Thoracic aorta (tissue), 2 donors: ENCODE measurements around the gene THY1. TPM values are rescaled to one million over a fixed set of nuclear protein-coding genes. Genes with fewer than 3 reads are reported as not detected.

ENCODE experiments used
- ATAC-seq: fragments of 150-250 bp; one replicate; pipeline ENCODE4 v1.8.0; 2017; ENCODE audit warnings: low read depth; ENCODE audit not compliant: insufficient number of reproducible peaks, low FRiP score
- DNase-seq: peaks from one replicate; pipeline ENCODE4 v3.0.0-alpha.2; 2020; ENCODE audit warnings: low spot score
- H3K27ac ChIP-seq, 2 donors: fragments of 200-600 bp; sonication (generic); 1 replicate in 1 of 2; 2 replicates in 1 of 2; pipeline ENCODE4 v1.5.1; 2016; ENCODE audit warnings: mild to moderate bottlenecking in 2 of 2, moderate library complexity in 2 of 2
- H3K27me3 ChIP-seq: fragments of 200-600 bp; sonication (generic); replicated peaks from 2 replicates; pipeline ENCODE4 v1.6.0; 2016; ENCODE audit warnings: mild to moderate bottlenecking; ENCODE audit not compliant: insufficient read depth
- H3K36me3 ChIP-seq: fragments of 200-600 bp; sonication (generic); one replicate; pipeline ENCODE4 v1.5.1; 2016
- H3K4me1 ChIP-seq, 2 donors: fragments of 200-600 bp; sonication (generic); 1 replicate in 1 of 2; 2 replicates in 1 of 2; pipeline versions ENCODE4 v1.5.1 to v1.6.0; 2016; ENCODE audit warnings: low read depth in 2 of 2, mild to moderate bottlenecking in 1 of 2; ENCODE audit not compliant: control insufficient read depth in 1 of 2
- H3K4me3 ChIP-seq: fragments of 200-600 bp; sonication (generic); 2 replicates; pipeline ENCODE4 v1.5.1; 2016; ENCODE audit warnings: mild to moderate bottlenecking
- H3K9me3 ChIP-seq: fragments of 200-600 bp; sonication (generic); 2 replicates; pipeline ENCODE4 v1.5.1; 2016
- CTCF ChIP-seq: fragments of 200-600 bp; sonication (generic); IDR thresholded peaks from one replicate; pipeline ENCODE4 v1.5.1; 2019; ENCODE audit warnings: antibody characterized with exemption
- total RNA-seq, 2 donors: library from RNA; depleted of rRNA; stranded (reverse); fragments of >200 nt; gene quantifications; one replicate each; pipeline versions ENCODE4 v1.1.0 to v1.2.3, GENCODE V29; 2016

Gene THY1
- total RNA-seq, 2 donors from 2014 or later, result 12.0 to 15.4 TPM

GRCh38 chr11:119468511-119468910, 45.5 kb upstream of the THY1 start:
- no peak for DNase-seq
- no peaks in the 10 kb centered on the region for H3K4me1 ChIP-seq
- no peaks in the 10 kb centered on the region for H3K36me3 ChIP-seq
- H3K27ac ChIP-seq, result no peak overlapping the region
- no peak for TF ChIP-seq CTCF
- no peaks in the 10 kb centered on the region for H3K27me3 ChIP-seq
- H3K9me3 ChIP-seq, result peaks cover 25% of the 10 kb centered on the region
- no peak for ATAC-seq
- H3K4me3 ChIP-seq, result no peak overlapping the region

GRCh38 chr11:119461229-119461963, 38.4 kb upstream of the THY1 start:
- Histone ChIP-seq H3K9me3 (peaks cover 8% of the 10 kb centered on the region), H3K4me3 (no peak overlapping the region), H3K27ac (no peak overlapping the region), H3K4me1 (no peaks in the 10 kb centered on the region), H3K36me3 (no peaks in the 10 kb centered on the region), H3K27me3 (no peaks in the 10 kb centered on the region)
- DNase-seq (no peak), ATAC-seq (no peak)
- TF ChIP-seq CTCF, result no peak

- no peak for TF ChIP-seq CTCF
- DNase-seq (no peak), ATAC-seq (no peak)
- Histone ChIP-seq H3K27me3 (no peaks in the 10 kb centered on the region), H3K9me3 (no peaks in the 10 kb centered on the region), H3K4me3 (no peak overlapping the region), H3K4me1 (no peaks in the 10 kb centered on the region), H3K36me3 (no peaks in the 10 kb centered on the region), H3K27ac (no peak overlapping the region)
These were observed 37.6 kb upstream of the THY1 start for GRCh38 chr11:119460582-119460981.

GRCh38 chr11:119460097-119460496, 37.1 kb upstream of the THY1 start:
- no peak for DNase-seq

More at GRCh38 chr11:119460097-119460496, 37.1 kb upstream of the THY1 start:
- no peak for ATAC-seq
- no peaks in the 10 kb centered on the region for H3K4me1 ChIP-seq
- H3K9me3 ChIP-seq, result no peaks in the 10 kb centered on the region
- no peak overlapping the region for H3K27ac ChIP-seq
- H3K4me3 ChIP-seq, result no peak overlapping the region
- TF ChIP-seq CTCF, result no peak
- no peaks in the 10 kb centered on the region for H3K27me3 ChIP-seq
- no peaks in the 10 kb centered on the region for H3K36me3 ChIP-seq
